K562 (cell line): ENCODE data around the gene CMTR2. TPM values are rescaled to one million over a fixed set of nuclear protein-coding genes. Genes with fewer than 3 reads are reported as not detected.

Source experiments
- ATAC-seq: fragments of 200-7000 bp; cut with Tn5 transposase; 3 replicates; pipeline ENCODE4 v1.9.1; 2020; ENCODE audit warnings: moderate library complexity
- Bru-seq: library from RNA; stranded (reverse); fragments of 400-500 nt; gene quantifications from one replicate; lab custom pipeline; 2021; lab: Mats Ljungman, UMichigan
- BruChase-seq, 2 experiments: library from RNA; stranded (reverse); fragments of 400-500 nt; gene quantifications; one replicate each; lab custom pipeline; 2021; lab: Mats Ljungman, UMichigan
- BruUV-seq: library from RNA; stranded (reverse); fragments of 400-500 nt; replicated peaks from 2 replicates; lab custom pipeline; 2021; lab: Mats Ljungman, UMichigan
- CTCF ChIA-PET: fragments of 300-600 bp; formaldehyde crosslinking; extraction: SDS; loops from one replicate; lab custom pipeline; 2021; ENCODE audit warnings: low intra/inter-chr PET ratio; lab: Yijun Ruan, JAX
- POLR2A ChIA-PET: fragments of 300-600, 350-650 bp; sonication (Branson Sonifier 250); formaldehyde crosslinking; extraction: SDS; loops from one replicate; lab custom pipeline; 2021; ENCODE audit warnings: antibody characterized with exemption, inconsistent platforms; lab: Yijun Ruan, JAX
- DNase-seq, 4 experiments: peaks; one replicate each; pipeline versions ENCODE4 v3.0.0 to v3.0.0-alpha.2; 2011 to 2018; ENCODE audit warnings: low spot score in 3 of 4, mixed read lengths in 3 of 4; ENCODE audit errors: extremely low read depth in 1 of 4
- FAIRE-seq: peaks from 2 replicates; lab custom pipeline; 2011; peaks lifted over from hg19 to GRCh38; lab: Jason Lieb, UNC
- H2AFZ ChIP-seq: 2 replicates; pipeline ENCODE4 v1.6.0; 2011; ENCODE audit warnings: low read depth, low read length, control low read depth, inconsistent platforms
- H3K27ac ChIP-seq: fragments of 200-600 bp; 3 replicates; pipeline ENCODE4 v1.8.0; 2011; ENCODE audit warnings: low read depth, mild to moderate bottlenecking, control low read depth, inconsistent platforms, low read length, moderate library complexity, mixed read lengths; ENCODE audit errors: extremely low read depth
- H3K27me3 ChIP-seq, 2 experiments: fragments of 300-600 bp in 1 of 2; 2 replicates in 1 of 2; 3 replicates in 1 of 2; pipeline versions ENCODE4 v1.6.0 to v1.8.0; 2011; ENCODE audit warnings: inconsistent platforms in 2 of 2, low read length in 2 of 2, mild to moderate bottlenecking in 1 of 2, mixed read lengths in 1 of 2, moderate library complexity in 1 of 2; ENCODE audit not compliant: control insufficient read depth in 2 of 2, insufficient read depth in 2 of 2
- H3K36me3 ChIP-seq: fragments of 300-600 bp; 3 replicates; pipeline ENCODE4 v1.8.0; 2011; ENCODE audit warnings: mild to moderate bottlenecking, low read length, inconsistent platforms; ENCODE audit not compliant: control insufficient read depth, insufficient read depth
- H3K4me1 ChIP-seq, 2 experiments: fragments of 200-600 bp in 1 of 2; replicated peaks in 1 of 2; 2 replicates in 1 of 2; 3 replicates in 1 of 2; pipeline versions ENCODE4 v1.5.1 to v1.8.0; 2011; ENCODE audit warnings: inconsistent platforms in 2 of 2, low read length in 2 of 2, mild to moderate bottlenecking in 1 of 2, mixed read lengths in 1 of 2, moderate library complexity in 1 of 2; ENCODE audit not compliant: control insufficient read depth in 2 of 2, insufficient read depth in 2 of 2
- H3K4me2 ChIP-seq: 2 replicates; pipeline ENCODE4 v1.6.1; 2011; ENCODE audit warnings: low read length, control low read depth, inconsistent platforms, mixed read lengths; ENCODE audit not compliant: insufficient read depth
- H3K4me3 ChIP-seq: fragments of 200-600 bp; sonication (generic), shearing (Covaris generic); 2 replicates; pipeline ENCODE4 v1.5.1; 2016; ENCODE audit warnings: control low read depth, inconsistent platforms
- H3K79me2 ChIP-seq: fragments of 200-600 bp; 3 replicates; pipeline ENCODE4 v1.8.0; 2011; ENCODE audit warnings: low read length, inconsistent platforms; ENCODE audit not compliant: control insufficient read depth, insufficient read depth
- H3K9ac ChIP-seq, 2 experiments: 2 replicates each; pipeline versions ENCODE4 v1.6.0 to v1.6.1; 2011; ENCODE audit warnings: low read depth in 2 of 2, low read length in 2 of 2, control low read depth in 1 of 2, inconsistent platforms in 1 of 2, mild to moderate bottlenecking in 1 of 2, mixed read lengths in 1 of 2; ENCODE audit not compliant: insufficient read depth in 1 of 2
- H3K9me1 ChIP-seq: one replicate; pipeline ENCODE4 v1.6.0; 2011; ENCODE audit warnings: inconsistent platforms, mild to moderate bottlenecking, low read length, moderate library complexity; ENCODE audit not compliant: control insufficient read depth, insufficient read depth
- H3K9me3 ChIP-seq: replicated peaks from 2 replicates; pipeline ENCODE4 v1.5.1; 2011; ENCODE audit warnings: low read depth, low read length, inconsistent platforms; ENCODE audit not compliant: control insufficient read depth, insufficient read depth
- H4K20me1 ChIP-seq: replicated peaks from 2 replicates; pipeline ENCODE4 v1.6.1; 2011; ENCODE audit warnings: low read length, inconsistent platforms, mixed read lengths; ENCODE audit not compliant: control insufficient read depth, insufficient read depth
- DIDO1 ChIP-seq: fragments of 450-650 bp; IDR thresholded peaks from 2 replicates; pipeline ENCODE4 v1.6.1; 2016; ENCODE audit warnings: low read depth, missing biosample characterization, missing genetic modification characterization
- FOXK2 ChIP-seq, 2 experiments: fragments of 450-650 bp; IDR thresholded peaks in 1 of 2; conservative IDR thresholded peaks in 1 of 2; 2 replicates each; pipeline ENCODE4 v1.6.1; 2016; ENCODE audit warnings: low read depth in 2 of 2, mild to moderate bottlenecking in 1 of 2
- HDAC1 ChIP-seq, 2 experiments: fragments of 450-650 bp; IDR thresholded peaks; 2 replicates each; pipeline ENCODE4 v1.6.1; 2016 to 2017; ENCODE audit warnings: inconsistent platforms in 1 of 2, mild to moderate bottlenecking in 1 of 2, moderate library complexity in 1 of 2
- NFRKB ChIP-seq: fragments of 450-650 bp; IDR thresholded peaks from 2 replicates; pipeline ENCODE4 v1.6.1; 2016; ENCODE audit warnings: low read depth
- ZBTB7A ChIP-seq: IDR thresholded peaks from 2 replicates; pipeline ENCODE4 v1.6.1; 2011; ENCODE audit warnings: low read depth, mild to moderate bottlenecking, low read length, moderate library complexity, borderline replicate concordance; ENCODE audit not compliant: control insufficient read depth
- ZNF133 ChIP-seq: fragments of 250-450 bp; sonication (Bioruptor Pico); IDR thresholded peaks from 2 replicates; pipeline ENCODE4 v1.4.0; 2020; ENCODE audit warnings: mild to moderate bottlenecking
- ZNF134 ChIP-seq: fragments of 250-450 bp; sonication (Bioruptor Pico); conservative IDR thresholded peaks from 2 replicates; pipeline ENCODE4 v1.4.0; 2020
- WGBS: fragments of 100-300 bp; shearing (Covaris generic); methylation state at CpG from one replicate; pipeline ENCODE4 v1.1.6; 2016; ENCODE audit warnings: low coverage, mixed read lengths; ENCODE audit not compliant: insufficient coverage; ENCODE audit errors: missing lambda C conversion rate; 5-methylcytosine and 5-hydroxymethylcytosine counted together
- in situ Hi-C: fragments of 300-500 bp; cut with MboI; formaldehyde crosslinking; loops from 4 replicates; pipeline ENCODE4 v1.15.0; 2018; ENCODE audit warnings: inconsistent platforms, mixed read lengths
- intact Hi-C: fragments of 100-400 bp; cut with micrococcal nuclease; formaldehyde crosslinking; loops from 2 replicates; pipeline ENCODE4 v1.14.2; 2022
- long read RNA-seq, 3 experiments: library from polyadenylated mRNA in 2 of 3; library from RNA in 1 of 3; unstranded in 2 of 3; stranded (forward) in 1 of 3; transcript quantifications; one replicate each; pipeline ENCODE4 v2.0.0, GENCODE V29; 2019 to 2022
- polyA minus RNA-seq, 3 experiments: library from RNA; depleted of rRNA, polyadenylated mRNA; stranded (reverse); fragments of >200 nt; gene quantifications; 2 replicates each; pipeline ENCODE4 v1.2.3, GENCODE V29; 2011
- polyA plus RNA-seq, 8 experiments: library from polyadenylated mRNA; depleted of rRNA in 4 of 8; stranded (reverse) in 5 of 8; unstranded in 3 of 8; fragments of >200 nt; fragmentation: Nextera tagmentation in 2 of 8; fragmentation: Illumina TruSeq in 1 of 8; extraction: Ambion mirVana in 2 of 8; extraction: Trizol in 1 of 8; gene quantifications; 2 replicates each; pipeline versions ENCODE4 v1.2.1 to v1.2.3, GENCODE V29; 2011 to 2014; ENCODE audit warnings: inconsistent platforms in 1 of 8, missing spikeins in 1 of 8
- total RNA-seq, 7 experiments: library from RNA; depleted of rRNA in 6 of 7; stranded (reverse); fragments of >200 nt in 6 of 7; fragmentation: Illumina TruSeq in 2 of 7; extraction: Trizol in 2 of 7; gene quantifications; 2 replicates each; pipeline versions ENCODE4 v1.2.1 to v1.2.3, GENCODE V29; 2011 to 2021; ENCODE audit warnings: low replicate concordance in 1 of 7
- TF ChIP-seq, protein P1 (sequence below): fragments of 250-450 bp; sonication (Bioruptor Pico); IDR thresholded peaks from 2 replicates; pipeline ENCODE4 v1.4.0; 2020; ENCODE audit warnings: mild to moderate bottlenecking

The CMTR2 gene, protein sequence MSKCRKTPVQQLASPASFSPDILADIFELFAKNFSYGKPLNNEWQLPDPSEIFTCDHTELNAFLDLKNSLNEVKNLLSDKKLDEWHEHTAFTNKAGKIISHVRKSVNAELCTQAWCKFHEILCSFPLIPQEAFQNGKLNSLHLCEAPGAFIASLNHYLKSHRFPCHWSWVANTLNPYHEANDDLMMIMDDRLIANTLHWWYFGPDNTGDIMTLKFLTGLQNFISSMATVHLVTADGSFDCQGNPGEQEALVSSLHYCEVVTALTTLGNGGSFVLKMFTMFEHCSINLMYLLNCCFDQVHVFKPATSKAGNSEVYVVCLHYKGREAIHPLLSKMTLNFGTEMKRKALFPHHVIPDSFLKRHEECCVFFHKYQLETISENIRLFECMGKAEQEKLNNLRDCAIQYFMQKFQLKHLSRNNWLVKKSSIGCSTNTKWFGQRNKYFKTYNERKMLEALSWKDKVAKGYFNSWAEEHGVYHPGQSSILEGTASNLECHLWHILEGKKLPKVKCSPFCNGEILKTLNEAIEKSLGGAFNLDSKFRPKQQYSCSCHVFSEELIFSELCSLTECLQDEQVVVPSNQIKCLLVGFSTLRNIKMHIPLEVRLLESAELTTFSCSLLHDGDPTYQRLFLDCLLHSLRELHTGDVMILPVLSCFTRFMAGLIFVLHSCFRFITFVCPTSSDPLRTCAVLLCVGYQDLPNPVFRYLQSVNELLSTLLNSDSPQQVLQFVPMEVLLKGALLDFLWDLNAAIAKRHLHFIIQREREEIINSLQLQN
- 10.0 and 40.3 TPM in 2 replicates for total RNA-seq (2011; cell fraction: chromatin; rRNA removed; ENCODE audit: low replicate concordance)
- total RNA-seq (2011; cell fraction: nucleolus; rRNA removed): 8.5 and 10.3 TPM in 2 replicates
- 20.2 and 27.1 TPM in 2 replicates for total RNA-seq (2011; cell fraction: nucleoplasm; rRNA removed)
- total RNA-seq (2014; rRNA removed) (14.7 and 15.6 TPM in 2 replicates), total RNA-seq (2014; rRNA removed; fragmentation: Illumina TruSeq; extraction: Trizol) (18.2 and 20.2 TPM in 2 replicates), total RNA-seq (2015; rRNA removed; fragmentation: Illumina TruSeq; extraction: Trizol) (18.1 and 20.2 TPM in 2 replicates), total RNA-seq (2021) (11.2 and 12.9 TPM in 2 replicates), polyA plus RNA-seq (2011; rRNA removed) (18.0 and 24.8 TPM in 2 replicates), polyA plus RNA-seq (2014; fragmentation: Illumina TruSeq; extraction: Trizol) (12.7 and 13.4 TPM in 2 replicates), polyA plus RNA-seq (2014; fragmentation: Nextera tagmentation; extraction: Ambion mirVana) (1 to 10 TPM; 4.6 to 6.7 TPM), polyA plus RNA-seq (2014; rRNA removed) (10.1 and 11.3 TPM in 2 replicates), polyA minus RNA-seq (2011; rRNA and poly(A)+ RNA removed) (25.9 and 26.4 TPM in 2 replicates), Bru-seq, nascent RNA (percentile 92 among the genes with signal in this experiment), BruChase-seq, experiment 1, labeled RNA remaining after a 2-hour chase (percentile 92 among the genes with signal in this experiment), BruChase-seq, experiment 2, labeled RNA remaining after a 6-hour chase (percentile 95 among the genes with signal in this experiment)
- polyA plus RNA-seq (2011; cell fraction: cytosol; rRNA removed): 5.2 and 11.9 TPM in 2 replicates
- polyA plus RNA-seq (2011; cell fraction: nucleus; rRNA removed): 15.9 and 20.2 TPM in 2 replicates
- 8.5 and 11.0 TPM in 2 replicates for polyA plus RNA-seq (2012)
- polyA minus RNA-seq (2011; cell fraction: cytosol; rRNA and poly(A)+ RNA removed): 7.1 and 8.5 TPM in 2 replicates
- 12.5 and 22.3 TPM in 2 replicates for polyA minus RNA-seq (2011; cell fraction: nucleus; rRNA and poly(A)+ RNA removed)
- long read RNA-seq, experiment 1, full-length matches to known transcripts: 21 of 45 reads
- long read RNA-seq, experiment 1, partial matches to known transcripts: 4 of 45 reads
- long read RNA-seq, experiment 1, other reads (novel, unspliced or antisense): 20 of 45 reads
- long read RNA-seq, experiment 2, partial matches to known transcripts: 0 of 5 reads
- long read RNA-seq, experiment 2, other reads (novel, unspliced or antisense): 5 of 5 reads
- long read RNA-seq, experiment 3, full-length matches to known transcripts: 4 of 6 reads
- long read RNA-seq, experiment 3, partial matches to known transcripts: 0 of 6 reads
- long read RNA-seq, experiment 3, other reads (novel, unspliced or antisense): 2 of 6 reads

DNA sequence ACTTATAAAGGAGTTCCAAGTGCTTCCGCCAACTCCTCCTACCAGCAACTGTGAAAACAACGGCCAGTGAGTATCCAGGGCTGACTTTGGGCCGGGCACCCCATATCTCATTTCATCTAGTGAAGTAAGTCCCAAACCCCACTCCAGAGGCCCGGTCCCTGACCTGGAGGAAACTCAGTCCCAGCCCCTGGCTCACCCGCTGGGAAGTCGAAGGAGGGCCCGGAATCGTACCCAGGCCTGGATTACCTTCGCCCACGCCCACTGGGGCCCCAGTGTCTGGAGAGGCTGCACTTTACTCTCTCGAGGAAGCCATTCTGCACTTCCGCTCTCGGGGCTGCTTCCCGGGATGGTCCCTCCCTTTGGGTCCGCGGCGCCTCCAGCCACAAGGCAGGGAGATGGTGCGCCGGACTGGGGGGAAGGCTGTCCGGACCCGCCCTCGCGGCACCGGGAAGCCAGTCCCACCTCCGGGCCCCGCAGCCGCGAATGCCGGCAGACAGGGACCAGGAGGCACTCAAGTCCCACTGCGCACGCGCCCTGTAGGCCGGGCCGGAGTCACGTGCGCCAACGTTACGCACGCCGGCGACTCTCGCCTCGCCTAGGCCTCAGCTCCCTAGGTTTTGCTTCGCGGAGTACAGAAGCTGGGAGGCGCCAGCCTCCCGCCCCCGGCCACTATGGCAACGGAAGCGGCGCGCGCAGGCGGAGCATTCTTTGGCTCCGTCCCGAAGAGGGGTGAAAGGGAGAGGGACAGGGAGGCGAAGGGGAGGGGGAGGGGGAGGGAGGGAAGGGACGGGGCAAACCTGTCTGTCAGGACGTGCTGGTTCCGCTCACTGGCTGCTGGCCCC is at the start of gene CMTR2:
Gene CMTR2, minus strand, starts transcription at position 513 of the 842 bp plus-strand sequence. CDS start 3,482 bp downstream, outside the sequence.
- Histone ChIP-seq H3K27me3 (no peaks in the 10 kb centered on the region), H3K9ac (peak within 1 kb of the TSS; percentile 88 to 96), H4K20me1 (no peaks in the 10 kb centered on the region), H2AFZ (peak within 1 kb of the TSS; percentile 92), H3K9me3 (0 out of 2 replicates have a peak, but pooled peaks cover 2% of the 10 kb centered on the region), H3K4me3 (peak within 1 kb of the TSS; percentile 62), H3K79me2 (peaks cover 27% of the 10 kb centered on the region), H3K4me2 (peak within 1 kb of the TSS; percentile 91), H3K27ac (peak within 1 kb of the TSS; percentile 88), H3K36me3 (peaks cover 32% of the 10 kb centered on the region), H3K4me1 (peaks cover 12 to 18% of the 10 kb centered on the region in 2 experiments; a peak in 4 of 5 replicates), H3K9me1 (no peaks in the 10 kb centered on the region)
- in situ Hi-C loops: no loop called here
- 0% methylated on average over 56 of the region's 60 CpGs for WGBS
- CTCF ChIA-PET: interaction anchor here (0.7 kb wide), 1 partner anchor 488 kb away, joined by 3 read pairs; no protein-coding TSS in a partner anchor
- FAIRE-seq (peak; percentile 90), ATAC-seq (peak; percentile 98), DNase-seq (peak; percentile 95 to 98 (median 96))
- BruUV-seq: no TSS peak
- intact Hi-C loops: no loop called here
- POLR2A ChIA-PET: interaction anchor here (0.7 to 1.5 kb wide), 7 partner anchors 10 to 277 kb away, joined by 3 to 6 read pairs (median 3); no protein-coding TSS in a partner anchor
- TF ChIP-seq ZBTB7A (peak; percentile 40; the same call in 1 of the 2 replicates), DIDO1 (tag) (0 out of 2 replicates have a peak, but pooled peaks have one; percentile 62), ZNF133 (CRISPR knock-in tag) (0 out of 2 replicates have a peak, but pooled peaks have one; percentile 54), NFRKB (peak; percentile 69), FOXK2 (conservative IDR thresholded peaks at IDR 0.05 in 1 of 2, IDR thresholded peaks at IDR 0.05 in 1 of 2; ENCODE audit: low read depth in 2 of 2) (peak in 1 of 2 experiments; percentile 48; a peak in 1 of 4 replicates), ZNF134 (CRISPR knock-in tag) (no peak), HDAC1 (IDR thresholded peaks at IDR 0.05) (peak in 1 of 2 experiments; percentile 74; a peak in 2 of 4 replicates)
- TF ChIP-seq, protein P1, sequence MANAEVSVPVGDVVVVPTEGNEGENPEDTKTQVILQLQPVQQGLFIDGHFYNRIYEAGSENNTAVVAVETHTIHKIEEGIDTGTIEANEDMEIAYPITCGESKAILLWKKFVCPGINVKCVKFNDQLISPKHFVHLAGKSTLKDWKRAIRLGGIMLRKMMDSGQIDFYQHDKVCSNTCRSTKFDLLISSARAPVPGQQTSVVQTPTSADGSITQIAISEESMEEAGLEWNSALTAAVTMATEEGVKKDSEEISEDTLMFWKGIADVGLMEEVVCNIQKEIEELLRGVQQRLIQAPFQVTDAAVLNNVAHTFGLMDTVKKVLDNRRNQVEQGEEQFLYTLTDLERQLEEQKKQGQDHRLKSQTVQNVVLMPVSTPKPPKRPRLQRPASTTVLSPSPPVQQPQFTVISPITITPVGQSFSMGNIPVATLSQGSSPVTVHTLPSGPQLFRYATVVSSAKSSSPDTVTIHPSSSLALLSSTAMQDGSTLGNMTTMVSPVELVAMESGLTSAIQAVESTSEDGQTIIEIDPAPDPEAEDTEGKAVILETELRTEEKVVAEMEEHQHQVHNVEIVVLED (CRISPR knock-in tag): peak; percentile 92
